IPS-NIHi7 (cell line): ENCODE data around the gene AK9.
"Not testable (repeated sequence)": the region's sequence is repeated elsewhere in the genome, so short reads cannot be mapped to it uniquely, and the experiment has no call there.

Source experiments
- DNase-seq: peaks from one replicate; pipeline ENCODE4 v3.0.0; 2012; ENCODE audit warnings: mixed read lengths; ENCODE audit errors: extremely low spot score

The AK9 gene

GRCh38 chr6:109480993-109481480 lies 210.0 kb downstream of the AK9 start:
- DNase-seq, result no peak

GRCh38 chr6:109478841-109479624 lies 212.0 kb downstream of the AK9 start:
- no peak for DNase-seq

- DNase-seq, result no peak
These were observed 212.7 kb downstream of the AK9 start for GRCh38 chr6:109478222-109478805.

- DNase-seq, result no peak
These were observed 213.3 kb downstream of the AK9 start for GRCh38 chr6:109477725-109478124.

GRCh38 chr6:109477184-109477583 lies 213.8 kb downstream of the AK9 start:
- no peak for DNase-seq

GRCh38 chr6:109475625-109476024 lies 215.4 kb downstream of the AK9 start:
- DNase-seq, result no peak

- no peak for DNase-seq
These were observed 216.0 kb downstream of the AK9 start for GRCh38 chr6:109474995-109475394.

GRCh38 chr6:109473120-109473519 lies 217.9 kb downstream of the AK9 start:
- no peak for DNase-seq

- no peak for DNase-seq
These were observed 218.6 kb downstream of the AK9 start for GRCh38 chr6:109472132-109472995.

GRCh38 chr6:109471105-109471810 lies 219.7 kb downstream of the AK9 start:
- no peak for DNase-seq

GRCh38 chr6:109469591-109470189 lies 221.3 kb downstream of the AK9 start:
- no peak for DNase-seq

- no peak for DNase-seq
These were observed 223.3 kb downstream of the AK9 start for GRCh38 chr6:109467696-109468095.

- DNase-seq, result no peak
These were observed 224.6 kb downstream of the AK9 start for GRCh38 chr6:109466212-109466923.

GRCh38 chr6:109465772-109466171 lies 225.2 kb downstream of the AK9 start:
- DNase-seq, result no peak

- no peak for DNase-seq
These were observed 229.1 kb downstream of the AK9 start for GRCh38 chr6:109461733-109462526.

- DNase-seq, result not testable (repeated sequence)
These were observed 229.8 kb downstream of the AK9 start for GRCh38 chr6:109461205-109461604.

- DNase-seq, result no peak
These were observed 230.7 kb downstream of the AK9 start for GRCh38 chr6:109460161-109460829.

- no peak for DNase-seq
These were observed 232.0 kb downstream of the AK9 start for GRCh38 chr6:109458774-109459531.
